OCI-LY1 (cell line): ENCODE measurements around the gene SPDYE8.
"Not testable (repeated sequence)": the region's sequence is repeated elsewhere in the genome, so short reads cannot be mapped to it uniquely, and the experiment has no call there.

ENCODE experiments used
- EZH2 ChIP-seq: fragments of 200-600 bp; sonication (generic), shearing (Covaris generic); IDR thresholded peaks from 2 replicates; pipeline ENCODE4 v1.8.0; 2017; ENCODE audit warnings: borderline replicate concordance, mixed run types, mild to moderate bottlenecking, antibody characterized with exemption, low read length, moderate library complexity, mixed read lengths
- TF ChIP-seq, protein P1 (sequence below): fragments of 200-600 bp; sonication (generic), shearing (Covaris generic); IDR thresholded peaks from 2 replicates; pipeline ENCODE4 v1.5.1; 2017; ENCODE audit warnings: mild to moderate bottlenecking, antibody characterized with exemption, low read length, moderate library complexity, mixed read lengths

DNA sequence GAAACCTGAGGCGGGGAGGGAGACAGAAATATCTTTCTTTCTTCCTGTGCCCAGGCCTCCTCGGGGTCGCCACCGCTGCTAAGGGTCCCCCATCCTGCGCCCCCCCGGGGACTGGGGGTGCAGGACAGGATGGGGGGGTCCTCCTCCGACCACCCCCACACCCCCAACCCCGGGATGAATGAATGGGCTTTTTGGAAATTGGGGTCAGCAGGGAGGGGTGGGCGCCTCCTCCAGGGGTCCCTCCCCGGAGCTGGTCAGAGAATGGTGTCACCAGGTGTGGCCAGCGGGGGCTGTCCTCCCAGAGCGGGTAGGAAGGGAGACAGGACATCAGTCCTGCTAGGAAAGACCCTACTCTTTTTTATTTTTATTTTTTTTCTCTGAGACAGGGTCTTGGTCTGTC lies 53.1 kb downstream of the SPDYE8 start:
- TF ChIP-seq, protein P1, sequence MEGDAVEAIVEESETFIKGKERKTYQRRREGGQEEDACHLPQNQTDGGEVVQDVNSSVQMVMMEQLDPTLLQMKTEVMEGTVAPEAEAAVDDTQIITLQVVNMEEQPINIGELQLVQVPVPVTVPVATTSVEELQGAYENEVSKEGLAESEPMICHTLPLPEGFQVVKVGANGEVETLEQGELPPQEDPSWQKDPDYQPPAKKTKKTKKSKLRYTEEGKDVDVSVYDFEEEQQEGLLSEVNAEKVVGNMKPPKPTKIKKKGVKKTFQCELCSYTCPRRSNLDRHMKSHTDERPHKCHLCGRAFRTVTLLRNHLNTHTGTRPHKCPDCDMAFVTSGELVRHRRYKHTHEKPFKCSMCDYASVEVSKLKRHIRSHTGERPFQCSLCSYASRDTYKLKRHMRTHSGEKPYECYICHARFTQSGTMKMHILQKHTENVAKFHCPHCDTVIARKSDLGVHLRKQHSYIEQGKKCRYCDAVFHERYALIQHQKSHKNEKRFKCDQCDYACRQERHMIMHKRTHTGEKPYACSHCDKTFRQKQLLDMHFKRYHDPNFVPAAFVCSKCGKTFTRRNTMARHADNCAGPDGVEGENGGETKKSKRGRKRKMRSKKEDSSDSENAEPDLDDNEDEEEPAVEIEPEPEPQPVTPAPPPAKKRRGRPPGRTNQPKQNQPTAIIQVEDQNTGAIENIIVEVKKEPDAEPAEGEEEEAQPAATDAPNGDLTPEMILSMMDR = not testable (repeated sequence)
- not testable (repeated sequence) for TF ChIP-seq EZH2
